Measurements from ENCODE around the gene CRIP1.

GRCh38 chr14:105440554-105440900 lies 46.2 kb upstream of the CRIP1 start:
- TF ChIP-seq GATA2 (IDR thresholded peaks at IDR 0.05; ENCODE audit: low read depth, low read length) (no peak), GATA3 (IDR thresholded peaks at IDR 0.05; ENCODE audit: low read depth, low read length) (no peak)
